HG03442 (cell line): ENCODE measurements around the gene PCDH17.

Source experiments
- ATAC-seq: cut with Tn5 transposase; IDR thresholded peaks from one replicate; pipeline ENCODE4 v1.9.1; 2021; ENCODE audit warnings: mild to moderate bottlenecking, moderate library complexity; ENCODE audit not compliant: unreplicated experiment

PCDH17 gene

GRCh38 chr13:57633950-57634838, 2.6 kb downstream of the PCDH17 start:
- ATAC-seq, result no peak

GRCh38 chr13:57634839-57635165, 3.3 kb downstream of the PCDH17 start:
- no peak for ATAC-seq

GRCh38 chr13:57635541-57636085, 4.1 kb downstream of the PCDH17 start:
- ATAC-seq, result no peak

DNA sequence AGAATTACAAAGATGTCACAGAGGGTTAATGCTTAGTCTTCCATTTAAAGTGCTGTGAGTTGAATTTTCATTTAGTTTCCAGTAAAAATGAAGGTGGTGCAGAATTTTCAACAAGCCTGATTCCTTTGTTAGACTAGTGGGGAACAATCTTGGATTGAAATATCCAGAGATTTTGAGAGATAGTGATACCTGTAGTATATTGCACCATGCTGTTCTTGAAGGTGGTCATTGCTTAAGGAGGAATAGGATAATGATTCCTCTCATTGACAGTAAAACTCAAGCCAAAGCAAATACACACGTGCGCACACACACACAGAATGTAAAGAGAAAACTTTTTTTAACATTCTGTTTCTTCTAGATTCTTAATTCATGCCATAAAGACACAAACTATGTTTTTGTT, 5.3 kb downstream of the PCDH17 start:
- ATAC-seq, result no peak

DNA sequence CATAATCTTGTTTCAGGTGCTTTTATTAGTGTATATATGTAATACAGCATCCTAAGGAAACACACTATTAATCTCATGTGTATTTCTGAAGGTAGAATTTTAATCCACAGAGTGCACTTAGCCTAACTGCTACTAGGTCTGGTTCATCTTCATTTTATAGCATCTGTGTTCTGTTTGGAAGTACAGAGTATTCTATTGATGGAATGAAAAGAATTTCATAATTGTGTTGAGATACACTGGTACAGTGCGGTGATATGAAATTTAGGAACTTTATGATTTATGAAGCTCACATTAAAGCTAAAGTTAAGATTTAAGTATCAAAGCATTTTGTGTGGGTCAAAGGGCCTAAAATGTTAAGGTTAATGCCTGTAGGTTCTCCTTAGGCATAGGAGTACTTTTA, 6.0 kb downstream of the PCDH17 start:
- no peak for ATAC-seq

GRCh38 chr13:57638186-57638890, 6.8 kb downstream of the PCDH17 start:
- ATAC-seq, result no peak

GRCh38 chr13:57640607-57641006, 9.1 kb downstream of the PCDH17 start:
- ATAC-seq, result no peak

DNA sequence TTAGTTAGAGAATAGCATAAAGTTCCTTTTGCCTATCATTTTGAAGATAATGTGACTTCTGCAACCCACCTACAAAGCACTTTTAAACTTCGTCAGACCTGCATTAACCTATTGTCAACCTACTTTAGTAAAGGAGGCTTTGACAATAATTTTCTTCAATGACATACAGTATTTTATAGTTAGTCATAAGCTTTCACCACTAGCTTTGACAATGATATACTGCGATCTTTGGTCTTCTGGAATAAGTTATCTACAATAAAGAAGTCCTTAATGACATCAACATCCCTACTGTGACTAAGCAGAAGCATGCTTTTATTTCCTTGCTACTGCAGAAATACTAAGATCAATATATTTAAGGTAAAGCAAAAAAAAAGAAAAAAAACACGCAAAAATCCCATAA, 9.5 kb downstream of the PCDH17 start:
- no peak for ATAC-seq

DNA sequence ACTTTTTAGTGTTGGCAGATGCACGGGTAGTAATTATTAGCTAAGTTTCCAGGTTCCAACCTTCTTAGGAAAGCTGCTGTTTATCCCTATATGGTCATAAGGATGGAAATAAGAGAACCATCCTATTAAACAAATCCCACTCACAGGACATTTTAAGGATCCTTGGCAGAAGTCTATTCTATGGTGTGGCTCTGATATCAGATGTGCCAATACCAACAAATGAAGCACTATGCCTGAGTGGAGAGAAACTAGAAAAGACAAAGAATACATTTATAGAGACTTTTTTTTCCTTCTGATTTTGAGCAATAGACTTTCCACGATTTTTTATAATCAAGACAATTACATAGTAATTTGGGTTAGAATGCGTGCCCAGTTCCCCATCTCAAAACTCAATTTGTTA, 12.6 kb downstream of the PCDH17 start:
- ATAC-seq, result no peak

DNA sequence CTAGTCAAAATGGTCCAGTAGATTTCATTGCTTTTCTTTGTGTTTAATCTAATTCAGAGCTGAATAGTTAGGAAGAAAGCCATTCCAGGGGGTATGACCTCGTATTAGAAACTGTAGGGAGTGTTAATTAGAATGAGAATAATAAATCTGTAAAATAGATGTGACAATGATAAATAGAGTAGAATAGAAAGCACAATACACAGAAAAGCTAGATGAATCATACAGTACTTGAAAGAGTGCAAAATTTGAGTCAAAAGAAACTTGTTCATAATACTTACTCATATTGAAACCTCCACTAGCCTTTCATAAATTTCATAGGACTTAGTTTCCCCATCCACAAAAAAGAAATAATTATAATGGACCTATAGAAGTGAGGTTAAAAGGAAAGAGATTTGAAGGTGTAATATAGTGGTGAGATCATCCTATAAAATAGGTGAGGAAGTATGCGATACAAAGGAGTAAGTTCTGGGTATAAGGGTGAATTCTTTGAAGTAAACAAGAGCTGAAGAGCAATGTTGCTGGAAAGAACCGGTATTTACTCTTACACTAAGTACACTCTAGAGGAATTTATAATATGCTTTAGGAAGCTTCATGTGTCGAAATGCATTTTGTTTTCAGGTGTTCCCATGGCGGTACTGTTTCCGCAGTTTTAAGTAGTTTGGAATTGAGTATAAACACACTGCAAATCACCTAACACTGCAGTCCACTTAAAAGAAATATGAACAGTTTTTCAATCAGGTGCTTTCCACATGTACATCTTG, 21.9 kb downstream of the PCDH17 start:
- no peak for ATAC-seq

- ATAC-seq, result no peak
These were observed 33.9 kb downstream of the PCDH17 start for GRCh38 chr13:57665481-57665880.

DNA sequence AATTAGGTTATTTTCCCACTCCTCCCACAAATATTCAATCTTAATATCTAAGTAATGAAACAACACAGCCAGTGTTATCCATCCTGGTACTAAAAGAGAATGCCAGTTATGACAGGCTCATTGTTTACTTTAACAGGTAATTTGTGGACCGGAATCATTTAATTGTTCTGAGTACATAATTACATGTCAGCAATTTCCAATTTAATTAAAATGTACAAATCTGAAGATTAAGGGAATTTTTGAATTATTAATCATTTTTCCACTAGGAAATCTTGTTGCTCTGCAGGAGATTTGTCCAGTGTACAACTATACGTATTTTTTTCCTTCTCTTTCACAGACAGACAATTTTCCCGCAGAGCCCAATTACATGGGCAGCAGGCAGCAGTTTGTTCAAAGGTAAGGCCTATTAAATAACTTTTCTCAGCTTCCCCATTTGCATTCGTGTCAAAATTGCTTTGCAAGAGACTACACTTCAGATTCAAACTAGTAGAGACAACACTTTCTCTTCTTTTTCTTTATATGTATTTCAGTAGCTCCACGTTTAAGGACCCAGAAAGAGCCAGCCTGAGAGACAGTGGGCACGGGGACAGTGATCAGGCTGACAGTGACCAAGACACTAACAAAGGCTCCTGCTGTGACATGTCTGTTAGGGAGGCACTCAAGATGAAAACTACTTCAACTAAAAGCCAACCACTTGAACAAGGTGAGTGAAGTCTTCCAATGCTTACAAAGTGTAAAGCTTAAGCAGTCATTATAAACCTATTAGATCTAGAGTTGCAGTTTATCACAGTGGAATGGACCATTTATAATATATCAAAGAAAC, 34.8 kb downstream of the PCDH17 start:
- no peak for ATAC-seq

- no peak for ATAC-seq
These were observed 40.6 kb downstream of the PCDH17 start for GRCh38 chr13:57672168-57672567.

GRCh38 chr13:57673197-57673596, 41.7 kb downstream of the PCDH17 start:
- no peak for ATAC-seq

GRCh38 chr13:57675526-57675925, 44.0 kb downstream of the PCDH17 start:
- no peak for ATAC-seq

DNA sequence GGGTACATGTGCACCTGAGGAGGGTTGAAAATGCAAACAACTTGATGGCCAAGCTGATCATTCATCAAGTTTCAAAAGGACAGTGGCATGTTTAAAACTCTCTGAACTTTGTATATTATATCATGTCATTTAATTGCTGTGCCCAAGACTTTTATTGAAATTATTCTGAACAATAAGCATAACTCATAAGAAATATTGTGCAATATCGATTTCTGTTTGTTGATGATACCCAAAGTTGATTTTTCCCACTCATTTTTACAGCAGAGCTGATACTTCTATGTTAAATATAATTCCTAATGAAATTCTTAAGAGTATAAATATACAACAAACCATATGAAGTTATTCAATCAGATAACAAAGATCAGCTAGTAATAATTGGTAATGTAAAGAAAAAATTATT, 49.1 kb downstream of the PCDH17 start:
- no peak for ATAC-seq

GRCh38 chr13:57682128-57682716, 50.7 kb downstream of the PCDH17 start:
- ATAC-seq, result no peak

DNA sequence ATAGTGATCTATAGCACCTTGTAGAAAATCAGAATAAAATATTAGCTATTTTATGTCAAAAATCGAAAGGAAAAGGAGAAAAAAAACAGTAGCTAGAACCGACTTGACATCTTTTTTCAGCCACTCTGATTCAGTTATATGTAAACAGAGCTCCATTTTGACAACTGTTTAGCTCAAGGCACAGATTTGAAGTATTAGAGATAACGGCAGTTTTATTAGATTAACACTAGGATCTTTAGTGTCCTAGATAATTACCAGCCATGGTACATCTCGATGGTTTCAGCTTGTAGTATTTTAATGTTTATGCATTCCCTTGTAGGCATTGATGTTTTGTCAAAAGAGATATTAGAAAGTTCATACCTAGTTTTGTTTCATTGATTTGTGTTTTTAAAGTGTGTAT, 67.3 kb downstream of the PCDH17 start:
- ATAC-seq, result no peak

DNA sequence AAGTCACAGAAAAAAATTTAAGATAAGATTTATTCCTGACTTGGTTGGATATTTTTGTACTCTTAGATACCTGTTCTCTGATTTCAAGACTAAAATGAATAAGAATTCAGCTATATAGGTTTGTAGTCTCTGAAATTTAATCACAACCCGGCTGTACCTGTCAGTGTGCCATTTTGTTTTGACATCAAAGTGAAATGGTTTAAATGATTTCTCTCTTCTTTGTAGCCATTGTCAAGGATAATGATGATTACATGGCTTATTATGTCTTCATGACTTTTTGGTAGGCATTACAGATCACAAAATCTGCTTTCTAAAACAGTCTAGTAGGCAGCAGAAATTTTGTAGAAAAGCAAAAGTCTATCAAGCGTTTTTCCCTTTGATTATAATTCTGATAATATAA, 72.5 kb downstream of the PCDH17 start:
- no peak for ATAC-seq

DNA sequence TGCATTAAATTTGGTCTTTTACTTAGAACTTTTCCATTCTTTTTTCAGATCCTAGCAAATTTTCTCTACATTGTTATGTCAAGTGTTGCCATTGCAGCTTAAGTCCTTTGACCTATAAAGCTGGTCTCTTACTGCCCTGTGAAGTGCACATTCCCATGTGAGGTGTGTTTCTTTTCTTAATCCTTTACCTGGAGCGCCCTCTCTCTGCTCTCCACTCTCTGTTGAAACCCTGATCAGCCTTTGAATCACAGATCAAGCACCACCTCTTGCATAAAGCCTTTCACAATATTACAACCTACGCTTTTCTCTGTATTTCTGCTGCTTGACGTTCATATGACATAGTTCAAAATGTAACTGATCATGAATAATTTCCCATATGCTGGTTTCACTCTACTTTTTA, 84.8 kb downstream of the PCDH17 start:
- ATAC-seq, result no peak
